Measurements from ENCODE around the gene NHP2.

NHP2 gene

DNA sequence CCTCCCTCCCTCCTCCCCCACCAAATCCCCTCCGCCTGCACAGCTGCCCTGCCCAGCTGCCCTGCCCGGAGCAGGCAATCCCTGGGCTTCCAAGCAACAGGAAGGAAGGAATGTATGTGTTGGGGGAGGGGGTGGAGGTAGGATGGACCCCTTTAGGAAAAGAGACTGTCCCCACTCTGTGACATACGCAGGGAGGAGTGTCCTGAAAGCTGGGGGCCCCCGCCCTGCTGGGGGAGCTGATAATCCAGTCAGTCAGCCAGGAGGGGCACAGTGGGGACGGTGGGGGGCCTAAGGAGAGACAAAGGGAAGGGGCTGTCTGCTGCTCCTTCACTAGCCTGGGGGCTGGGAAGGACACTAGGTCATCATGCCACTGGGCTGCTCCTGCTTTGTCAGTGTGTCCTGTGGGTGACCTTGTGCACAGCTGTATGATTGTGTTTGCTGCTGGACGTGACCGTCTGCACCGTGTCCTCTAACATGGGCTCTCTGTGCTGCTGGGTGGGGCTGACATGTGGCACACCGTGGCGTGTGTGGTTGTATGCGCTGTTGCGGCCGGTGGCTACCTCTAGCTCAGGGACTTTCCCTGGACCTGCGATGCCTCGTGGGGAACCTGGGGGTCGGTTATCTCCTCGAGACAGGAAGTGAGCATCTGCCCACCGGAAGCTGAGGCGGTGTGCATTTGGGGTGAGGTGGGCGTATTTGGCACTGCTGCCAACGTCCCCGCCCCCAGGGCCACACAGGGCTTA, 37.4 kb downstream of the NHP2 start:
- no peak overlapping the region for H3K9ac ChIP-seq
- H2AFZ ChIP-seq = no peak overlapping the region
- H3K79me2 ChIP-seq = peaks cover 3% of the 10 kb centered on the region
- TF ChIP-seq, protein P1, sequence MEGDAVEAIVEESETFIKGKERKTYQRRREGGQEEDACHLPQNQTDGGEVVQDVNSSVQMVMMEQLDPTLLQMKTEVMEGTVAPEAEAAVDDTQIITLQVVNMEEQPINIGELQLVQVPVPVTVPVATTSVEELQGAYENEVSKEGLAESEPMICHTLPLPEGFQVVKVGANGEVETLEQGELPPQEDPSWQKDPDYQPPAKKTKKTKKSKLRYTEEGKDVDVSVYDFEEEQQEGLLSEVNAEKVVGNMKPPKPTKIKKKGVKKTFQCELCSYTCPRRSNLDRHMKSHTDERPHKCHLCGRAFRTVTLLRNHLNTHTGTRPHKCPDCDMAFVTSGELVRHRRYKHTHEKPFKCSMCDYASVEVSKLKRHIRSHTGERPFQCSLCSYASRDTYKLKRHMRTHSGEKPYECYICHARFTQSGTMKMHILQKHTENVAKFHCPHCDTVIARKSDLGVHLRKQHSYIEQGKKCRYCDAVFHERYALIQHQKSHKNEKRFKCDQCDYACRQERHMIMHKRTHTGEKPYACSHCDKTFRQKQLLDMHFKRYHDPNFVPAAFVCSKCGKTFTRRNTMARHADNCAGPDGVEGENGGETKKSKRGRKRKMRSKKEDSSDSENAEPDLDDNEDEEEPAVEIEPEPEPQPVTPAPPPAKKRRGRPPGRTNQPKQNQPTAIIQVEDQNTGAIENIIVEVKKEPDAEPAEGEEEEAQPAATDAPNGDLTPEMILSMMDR (IDR thresholded peaks at IDR 0.05) = no peak
- H3K27me3 ChIP-seq (ENCODE audit: control insufficient read depth, insufficient read depth, low read length) = no peaks in the 10 kb centered on the region
- no peaks in the 10 kb centered on the region for H3K9me3 ChIP-seq (ENCODE audit: control insufficient read depth, low read length)
- H3K4me1 ChIP-seq = peaks cover 7% of the 10 kb centered on the region
- no peak overlapping the region for H3K4me3 ChIP-seq (ENCODE audit: low read depth, low read length)
- H3K36me3 ChIP-seq (ENCODE audit: control insufficient read depth, insufficient read depth, low read length) = no peaks in the 10 kb centered on the region
- H3K4me2 ChIP-seq (ENCODE audit: low read length) = no peak overlapping the region
- no peak overlapping the region for H3K27ac ChIP-seq

DNA sequence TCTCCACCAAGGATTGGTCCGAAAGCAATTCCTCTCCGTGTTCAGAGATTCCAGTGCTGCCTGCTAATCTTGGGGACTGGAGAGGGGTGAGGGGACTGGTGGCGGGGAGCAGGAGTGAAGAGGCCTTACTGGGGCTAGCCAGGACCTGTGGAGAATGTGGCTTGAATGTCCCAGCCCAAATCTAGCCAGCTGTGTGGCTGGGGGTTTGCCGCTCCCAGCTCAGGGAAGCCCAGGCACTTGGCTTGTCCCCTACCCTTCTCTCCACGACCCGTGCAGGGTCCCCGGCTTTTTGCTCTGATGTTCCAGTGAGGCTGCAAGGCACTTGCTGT, 37.9 kb downstream of the NHP2 start:
- TF ChIP-seq, protein P1 (IDR thresholded peaks at IDR 0.05) = no peak
- no peak overlapping the region for H3K27ac ChIP-seq
- H3K4me2 ChIP-seq (ENCODE audit: low read length) = no peak overlapping the region
- H3K9me3 ChIP-seq (ENCODE audit: control insufficient read depth, low read length) = no peaks in the 10 kb centered on the region
- H3K27me3 ChIP-seq (ENCODE audit: control insufficient read depth, insufficient read depth, low read length) = no peaks in the 10 kb centered on the region
- peaks cover 7% of the 10 kb centered on the region for H3K4me1 ChIP-seq
- no peak overlapping the region for H3K9ac ChIP-seq
- H3K79me2 ChIP-seq = peaks cover 3% of the 10 kb centered on the region
- no peaks in the 10 kb centered on the region for H3K36me3 ChIP-seq (ENCODE audit: control insufficient read depth, insufficient read depth, low read length)
- H2AFZ ChIP-seq = no peak overlapping the region
- H3K4me3 ChIP-seq (ENCODE audit: low read depth, low read length) = no peak overlapping the region

DNA sequence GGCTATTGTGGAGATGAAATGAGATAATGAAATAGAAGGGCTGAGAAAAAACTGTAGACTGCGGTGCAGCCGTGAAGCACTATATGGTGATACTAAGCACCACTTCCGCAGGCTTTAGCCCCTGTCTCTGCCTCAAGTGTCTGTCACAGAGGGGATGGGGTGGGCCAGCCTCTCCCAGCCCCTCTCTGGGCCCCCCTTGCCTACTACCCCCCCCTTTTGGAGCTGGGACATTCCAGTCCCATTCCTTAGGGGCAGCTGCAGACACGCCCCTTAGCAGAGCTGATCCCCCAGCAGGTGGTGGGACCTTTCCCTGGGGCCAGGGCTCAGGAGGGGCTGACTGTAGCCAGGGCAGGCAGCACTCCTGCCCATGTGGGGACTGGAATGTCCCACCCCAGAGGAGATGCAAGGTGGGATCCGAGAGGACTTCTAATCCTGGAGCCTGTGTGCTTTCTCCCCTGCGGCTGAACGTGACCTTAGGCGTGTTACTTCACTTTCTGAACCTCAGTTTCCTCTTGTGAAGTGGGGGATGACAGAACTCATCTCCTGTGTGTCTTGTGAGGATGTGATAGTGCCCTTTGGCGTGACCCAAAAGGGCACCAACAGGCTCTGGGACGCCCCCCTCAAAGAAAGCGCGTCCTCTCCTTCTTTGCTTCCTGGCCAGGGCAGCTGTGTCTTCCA, 38.4 kb downstream of the NHP2 start:
- TF ChIP-seq, protein P1 (IDR thresholded peaks at IDR 0.05) = no peak
- Histone ChIP-seq H3K4me3 (ENCODE audit: low read depth, low read length) (no peak overlapping the region), H3K79me2 (peaks cover 3% of the 10 kb centered on the region), H3K36me3 (ENCODE audit: control insufficient read depth, insufficient read depth, low read length) (no peaks in the 10 kb centered on the region), H3K9me3 (ENCODE audit: control insufficient read depth, low read length) (no peaks in the 10 kb centered on the region), H3K27ac (no peak overlapping the region), H3K4me2 (ENCODE audit: low read length) (no peak overlapping the region), H3K4me1 (peaks cover 7% of the 10 kb centered on the region), H3K27me3 (ENCODE audit: control insufficient read depth, insufficient read depth, low read length) (no peaks in the 10 kb centered on the region), H2AFZ (no peak overlapping the region), H3K9ac (no peak overlapping the region)

GRCh38 chr5:178114325-178115135, 39.2 kb downstream of the NHP2 start:
- TF ChIP-seq, protein P1 (IDR thresholded peaks at IDR 0.05) = no peak
- peak overlapping the region; percentile 0 for H3K9ac ChIP-seq
- H3K4me1 ChIP-seq = peaks cover 7% of the 10 kb centered on the region
- H3K27me3 ChIP-seq (ENCODE audit: control insufficient read depth, insufficient read depth, low read length) = no peaks in the 10 kb centered on the region
- peak overlapping the region; percentile 64 for H3K4me3 ChIP-seq (ENCODE audit: low read depth, low read length)
- no peaks in the 10 kb centered on the region for H3K36me3 ChIP-seq (ENCODE audit: control insufficient read depth, insufficient read depth, low read length)
- H3K27ac ChIP-seq = peak overlapping the region; percentile 61
- peaks cover 3% of the 10 kb centered on the region for H3K79me2 ChIP-seq
- H3K4me2 ChIP-seq (ENCODE audit: low read length) = peak overlapping the region; percentile 89
- H2AFZ ChIP-seq = peak overlapping the region; percentile 79
- no peaks in the 10 kb centered on the region for H3K9me3 ChIP-seq (ENCODE audit: control insufficient read depth, low read length)

Data from parathyroid adenoma (tissue), 2 donors.